CD4-positive, CD25-positive, alpha-beta regulatory T cell (primary cell): ENCODE results near the gene MYO5B. TPM values are rescaled to one million over a fixed set of nuclear protein-coding genes. Genes with fewer than 3 reads are reported as not detected.

Experiments
- ATAC-seq, 2 donors: fragments of 150-1000 bp; cut with Tn5 transposase; one replicate each; pipeline ENCODE4 v1.10.0; 2021; ENCODE audit warnings: low read depth in 2 of 2, moderate number of reproducible peaks in 2 of 2, moderate library complexity in 1 of 2
- DNase-seq, 3 donors: peaks; one replicate each; pipeline versions ENCODE4 v3.0.0 to v3.0.0-alpha.2; 2012 to 2022; ENCODE audit warnings: mixed read lengths in 1 of 3
- H3K27ac ChIP-seq: one replicate; pipeline ENCODE4 v1.7.0; 2013; ENCODE audit warnings: mild to moderate bottlenecking, low read length; ENCODE audit not compliant: insufficient read depth, poor library complexity, severe bottlenecking
- H3K27me3 ChIP-seq: one replicate; pipeline ENCODE4 v1.7.0; 2013; ENCODE audit warnings: low read length; ENCODE audit not compliant: control insufficient read depth, insufficient read depth
- H3K36me3 ChIP-seq: one replicate; pipeline ENCODE4 v1.7.0; 2013; ENCODE audit warnings: mild to moderate bottlenecking, low read length, moderate library complexity; ENCODE audit not compliant: control insufficient read depth, insufficient read depth
- H3K4me1 ChIP-seq: 2 replicates; pipeline ENCODE4 v1.7.0; 2013; ENCODE audit warnings: mild to moderate bottlenecking, low read length; ENCODE audit not compliant: insufficient read depth, control insufficient read depth, poor library complexity, severe bottlenecking
- H3K4me3 ChIP-seq: one replicate; pipeline ENCODE4 v1.7.0; 2013; ENCODE audit warnings: low read depth, mild to moderate bottlenecking, low read length, moderate library complexity
- H3K9me3 ChIP-seq, 2 experiments: 1 replicate in 1 of 2; 2 replicates in 1 of 2; pipeline ENCODE4 v1.7.0; 2013; ENCODE audit warnings: low read length in 2 of 2, mild to moderate bottlenecking in 1 of 2, moderate library complexity in 1 of 2; ENCODE audit not compliant: control insufficient read depth in 2 of 2
- H3K27ac Mint-ChIP-seq, 3 donors: one replicate each; pipeline ENCODE4 v1.8.0; 2020 to 2022; ENCODE audit warnings: mild to moderate bottlenecking in 3 of 3, mixed read lengths in 3 of 3, moderate library complexity in 2 of 3
- H3K27me3 Mint-ChIP-seq: one replicate; pipeline ENCODE4 v1.8.0; 2022; ENCODE audit warnings: mild to moderate bottlenecking, mixed read lengths
- H3K36me3 Mint-ChIP-seq: one replicate; pipeline ENCODE4 v1.8.0; 2020; ENCODE audit warnings: mixed read lengths
- H3K4me1 Mint-ChIP-seq, 4 donors: one replicate each; pipeline ENCODE4 v1.8.0; 2020 to 2022; ENCODE audit warnings: mixed read lengths in 4 of 4, mild to moderate bottlenecking in 1 of 4
- H3K4me3 Mint-ChIP-seq, 4 donors: one replicate each; pipeline ENCODE4 v1.8.0; 2020 to 2022; ENCODE audit warnings: mild to moderate bottlenecking in 4 of 4, mixed read lengths in 4 of 4, moderate library complexity in 3 of 4
- H3K9me3 Mint-ChIP-seq, 7 donors: one replicate each; pipeline ENCODE4 v1.8.0; 2020 to 2022; ENCODE audit warnings: mixed read lengths in 7 of 7, mild to moderate bottlenecking in 3 of 7, moderate library complexity in 2 of 7
- polyA plus RNA-seq, 4 donors: library from polyadenylated mRNA; unstranded; fragments of 300-500 nt; fragmentation: Illumina TruSeq; gene quantifications; one replicate each; pipeline ENCODE4 v1.2.3, GENCODE V29; 2021
- total RNA-seq: library from RNA; stranded (reverse); gene quantifications from one replicate; pipeline ENCODE4 v1.2.3, GENCODE V29; 2022

The MYO5B gene
- total and polyA plus RNA-seq, 5 donors from 2014 or later = 0.02 to 0.03 TPM; not detected in 3

DNA sequence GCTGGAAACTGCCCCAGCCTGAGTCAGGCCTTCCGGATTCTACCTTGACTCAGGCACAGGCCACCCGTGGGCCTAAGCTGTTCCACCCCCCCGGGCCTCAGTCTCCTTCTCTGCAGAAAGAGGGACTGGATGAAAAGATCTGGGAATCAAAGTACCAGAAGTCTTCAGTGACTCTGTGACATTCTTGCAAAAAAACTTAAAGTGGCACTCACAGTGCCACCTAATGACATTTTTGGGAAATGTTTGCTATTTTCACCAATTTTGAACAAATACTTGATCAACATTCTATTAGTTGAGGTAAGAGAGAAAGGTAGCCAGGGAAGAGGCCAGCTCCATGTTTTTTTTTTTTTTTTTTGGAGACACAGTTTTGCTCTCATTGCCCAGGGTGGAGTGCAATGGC lies 333.3 kb downstream of the MYO5B start:
- Mint-ChIP-seq H3K4me1 (no peaks in the 10 kb centered on the region), H3K4me3 (no peak overlapping the region), H3K27me3 (no peaks in the 10 kb centered on the region), H3K9me3 (no peaks in the 10 kb centered on the region), H3K36me3 (no peaks in the 10 kb centered on the region), H3K27ac (no peak overlapping the region)
- no peaks in the 10 kb centered on the region for H3K9me3 ChIP-seq
- no peak overlapping the region for H3K27ac ChIP-seq
- no peak overlapping the region for H3K4me3 ChIP-seq
- DNase-seq (peak in 2 of 3 donors; percentile 29 to 50), ATAC-seq (no peak)
- no peaks in the 10 kb centered on the region for H3K36me3 ChIP-seq
- H3K27me3 ChIP-seq = no peaks in the 10 kb centered on the region
- no peaks in the 10 kb centered on the region for H3K4me1 ChIP-seq

DNA sequence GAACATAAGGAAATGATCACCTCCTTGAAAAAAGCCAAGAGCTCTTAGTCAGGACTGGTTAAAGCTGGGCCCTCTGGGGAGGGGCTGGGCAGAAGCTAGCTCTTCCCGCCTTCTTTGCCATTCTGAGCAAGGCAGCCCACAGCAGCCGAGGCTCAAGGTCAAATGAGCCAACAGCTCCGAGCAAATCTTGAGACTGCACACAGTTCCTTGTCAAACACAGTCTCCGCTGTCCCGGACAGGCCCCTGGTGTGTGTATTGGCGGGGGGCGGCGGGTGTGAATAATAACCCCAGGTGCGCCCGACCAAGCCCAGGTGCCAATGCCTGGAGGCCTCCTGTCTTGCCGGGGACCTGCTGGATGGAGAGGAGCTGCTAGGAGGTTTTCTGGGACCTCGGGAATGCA lies 335.2 kb downstream of the MYO5B start:
- Mint-ChIP-seq H3K9me3 (no peaks in the 10 kb centered on the region), H3K27me3 (no peaks in the 10 kb centered on the region), H3K4me1 (no peaks in the 10 kb centered on the region), H3K36me3 (no peaks in the 10 kb centered on the region), H3K27ac (no peak overlapping the region), H3K4me3 (no peak overlapping the region)
- Histone ChIP-seq H3K4me1 (no peaks in the 10 kb centered on the region), H3K9me3 (no peaks in the 10 kb centered on the region), H3K36me3 (no peaks in the 10 kb centered on the region), H3K27me3 (no peaks in the 10 kb centered on the region), H3K27ac (no peak overlapping the region), H3K4me3 (no peak overlapping the region)
- ATAC-seq (no peak), DNase-seq (no peak)

DNA sequence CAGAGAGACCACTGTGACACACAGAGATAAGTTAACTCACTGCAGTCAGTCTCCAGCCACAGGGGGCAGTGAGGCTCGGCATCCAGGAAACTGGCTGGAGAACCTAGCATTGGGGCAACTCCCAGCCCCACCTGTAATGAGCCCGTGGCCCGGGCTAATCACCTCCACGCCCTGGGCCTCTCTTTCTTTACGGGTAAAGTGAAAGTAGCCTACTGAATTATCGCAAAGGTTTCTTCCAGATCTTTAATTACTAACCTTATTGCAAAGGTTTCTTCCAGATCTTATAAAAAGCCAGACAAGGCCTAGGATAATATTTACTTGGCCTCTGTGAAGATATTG lies 336.0 kb downstream of the MYO5B start:
- Mint-ChIP-seq H3K4me3 (no peak overlapping the region), H3K36me3 (no peaks in the 10 kb centered on the region), H3K4me1 (no peaks in the 10 kb centered on the region), H3K9me3 (no peaks in the 10 kb centered on the region), H3K27me3 (no peaks in the 10 kb centered on the region), H3K27ac (no peak overlapping the region)
- Histone ChIP-seq H3K27me3 (no peaks in the 10 kb centered on the region), H3K9me3 (no peaks in the 10 kb centered on the region), H3K36me3 (no peaks in the 10 kb centered on the region), H3K4me3 (no peak overlapping the region), H3K4me1 (no peaks in the 10 kb centered on the region), H3K27ac (no peak overlapping the region)
- no peak for ATAC-seq
- DNase-seq = no peak

DNA sequence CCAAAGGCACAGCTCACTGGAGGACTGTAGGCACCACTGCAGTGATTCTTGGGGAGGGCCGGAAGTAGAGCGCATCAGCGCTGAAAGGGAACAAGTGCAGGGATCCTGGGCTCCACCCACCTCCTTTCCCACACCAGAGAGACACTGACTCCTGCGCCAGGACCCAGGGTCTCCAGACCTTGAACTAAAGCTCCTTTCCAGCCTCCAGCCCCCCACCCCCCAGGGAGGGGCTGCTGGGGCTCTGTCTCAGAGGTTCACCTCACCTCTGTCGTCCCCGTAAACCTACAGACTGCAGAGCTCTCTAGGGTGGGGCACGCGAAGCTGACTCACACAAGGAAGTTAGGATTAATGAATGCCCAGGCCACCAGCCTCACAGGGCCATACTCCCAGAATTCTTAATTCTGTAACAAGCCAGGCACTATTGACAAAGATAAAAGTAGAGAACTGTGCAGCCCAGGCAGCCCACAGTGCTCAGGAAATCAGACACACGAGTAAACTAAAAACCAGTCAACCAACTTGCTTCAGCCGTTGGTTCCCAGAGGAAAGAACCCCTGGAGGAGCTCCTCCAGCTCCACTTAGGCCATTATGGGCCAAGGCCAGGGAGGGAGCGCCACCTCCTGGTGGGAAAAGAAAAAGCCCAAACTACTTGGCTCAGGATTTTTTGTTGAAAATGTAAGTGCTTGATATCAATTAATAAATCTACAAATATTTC lies 336.5 kb downstream of the MYO5B start:
- Histone ChIP-seq H3K4me1 (no peaks in the 10 kb centered on the region), H3K9me3 (no peaks in the 10 kb centered on the region), H3K27ac (no peak overlapping the region), H3K36me3 (no peaks in the 10 kb centered on the region), H3K4me3 (no peak overlapping the region), H3K27me3 (no peaks in the 10 kb centered on the region)
- Mint-ChIP-seq H3K27me3 (no peaks in the 10 kb centered on the region), H3K4me3 (no peak overlapping the region), H3K9me3 (no peaks in the 10 kb centered on the region), H3K27ac (no peak overlapping the region), H3K36me3 (no peaks in the 10 kb centered on the region), H3K4me1 (no peaks in the 10 kb centered on the region)
- peak; percentile 22 to 65 (median 46) for DNase-seq
- ATAC-seq = no peak

DNA sequence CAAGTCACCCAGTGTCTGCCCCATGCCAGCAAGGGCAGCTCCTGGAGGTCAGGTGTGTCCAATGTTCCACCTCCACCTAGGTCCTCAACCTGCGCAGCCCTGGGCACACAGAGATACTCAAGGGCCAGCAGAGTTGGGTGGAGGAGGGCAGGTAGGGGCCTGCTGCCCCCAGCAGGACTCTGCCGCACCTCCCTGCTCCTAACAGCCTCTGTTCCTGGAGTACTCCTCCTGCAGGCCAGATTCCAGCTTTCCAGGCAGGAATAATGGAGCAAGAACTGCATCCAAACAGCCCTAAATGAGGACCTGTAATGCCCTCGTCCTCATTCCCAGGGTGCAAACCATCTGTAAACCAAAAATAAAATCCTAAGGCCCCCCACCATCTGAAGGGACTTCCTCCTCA lies 337.2 kb downstream of the MYO5B start:
- H3K4me1 Mint-ChIP-seq = no peaks in the 10 kb centered on the region
- Histone ChIP-seq H3K27me3 (no peaks in the 10 kb centered on the region), H3K4me1 (no peaks in the 10 kb centered on the region), H3K27ac (no peak overlapping the region), H3K36me3 (no peaks in the 10 kb centered on the region), H3K9me3 (no peaks in the 10 kb centered on the region), H3K4me3 (no peak overlapping the region)
- no peaks in the 10 kb centered on the region for H3K9me3 Mint-ChIP-seq
- no peak overlapping the region for H3K4me3 Mint-ChIP-seq
- no peaks in the 10 kb centered on the region for H3K27me3 Mint-ChIP-seq
- no peak overlapping the region for H3K27ac Mint-ChIP-seq
- ATAC-seq = no peak
- H3K36me3 Mint-ChIP-seq = no peaks in the 10 kb centered on the region
- DNase-seq = no peak

DNA sequence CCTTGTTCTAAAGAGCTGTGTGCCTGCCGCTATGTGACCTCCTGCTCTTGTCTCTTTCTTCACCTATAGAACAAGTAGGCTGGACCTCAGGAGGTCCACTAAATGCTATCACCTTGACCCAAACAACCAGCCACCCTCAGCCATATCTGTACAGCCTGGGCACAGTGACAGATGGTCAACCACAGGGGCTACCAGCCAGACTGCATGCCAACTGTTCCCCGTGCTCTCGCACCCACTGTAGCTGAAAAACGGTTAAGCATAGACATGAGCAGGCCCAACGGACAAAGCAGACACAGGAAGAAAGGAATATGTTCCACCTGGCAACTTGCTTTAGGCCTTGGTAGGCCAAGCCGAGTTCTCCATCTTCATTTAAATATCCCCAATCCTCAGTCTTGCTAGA lies 338.5 kb downstream of the MYO5B start:
- H3K36me3 Mint-ChIP-seq = no peaks in the 10 kb centered on the region

DNA sequence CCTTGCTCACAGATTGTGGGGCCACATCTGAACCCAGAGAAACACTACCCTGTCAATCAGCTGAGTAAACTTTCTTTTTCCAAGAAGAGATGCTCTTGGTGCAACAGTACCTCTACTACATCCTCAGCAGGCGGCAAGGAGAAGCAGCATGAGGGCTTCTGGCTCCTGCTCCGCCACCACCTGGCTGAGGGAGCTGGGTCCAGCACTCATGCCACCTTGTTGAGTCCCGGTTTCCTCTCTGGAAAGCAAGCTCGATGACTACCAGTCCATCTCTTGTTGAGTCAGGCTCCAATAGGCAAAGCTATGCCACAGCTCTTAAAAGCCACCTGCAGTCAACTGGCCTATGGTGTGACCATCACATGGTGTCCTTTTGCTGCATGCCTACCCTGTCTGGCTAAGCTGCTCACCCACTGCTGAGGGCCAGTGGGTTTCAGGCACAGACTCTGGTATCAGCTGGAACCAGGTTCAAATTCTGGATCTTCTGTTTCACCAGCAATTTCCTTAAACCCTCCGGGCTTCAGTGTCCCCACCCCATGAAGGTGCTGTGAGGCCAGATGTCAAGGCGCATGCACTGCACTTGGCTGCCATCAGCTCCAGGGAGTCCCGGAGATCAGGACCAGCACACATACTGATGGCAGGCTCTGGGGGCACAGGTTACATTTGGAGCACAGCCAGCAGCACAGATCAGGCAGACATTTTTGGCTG lies 339.1 kb downstream of the MYO5B start:
- Histone ChIP-seq H3K9me3 (no peaks in the 10 kb centered on the region), H3K36me3 (no peaks in the 10 kb centered on the region), H3K27me3 (no peaks in the 10 kb centered on the region), H3K4me1 (no peaks in the 10 kb centered on the region), H3K27ac (no peak overlapping the region), H3K4me3 (no peak overlapping the region)
- Mint-ChIP-seq H3K4me1 (no peaks in the 10 kb centered on the region), H3K9me3 (no peaks in the 10 kb centered on the region), H3K27me3 (peaks cover under 1% of the 10 kb centered on the region), H3K36me3 (no peaks in the 10 kb centered on the region), H3K27ac (peak overlapping the region in 1 of 3 donors; percentile 79), H3K4me3 (no peak overlapping the region)
- ATAC-seq (no peak), DNase-seq (no peak)

More for the DNA sequence above, 338.5 kb downstream of the MYO5B start:
- no peaks in the 10 kb centered on the region for H3K27me3 ChIP-seq
- no peak overlapping the region for H3K4me3 ChIP-seq
- H3K27ac ChIP-seq = no peak overlapping the region
- Mint-ChIP-seq H3K27me3 (no peaks in the 10 kb centered on the region), H3K27ac (peak overlapping the region in 2 of 3 donors; percentile 21 to 79), H3K4me1 (no peaks in the 10 kb centered on the region), H3K9me3 (no peaks in the 10 kb centered on the region), H3K4me3 (no peak overlapping the region)
- no peaks in the 10 kb centered on the region for H3K4me1 ChIP-seq
- DNase-seq (no peak), ATAC-seq (no peak)
- H3K9me3 ChIP-seq = no peaks in the 10 kb centered on the region
- H3K36me3 ChIP-seq = no peaks in the 10 kb centered on the region

DNA sequence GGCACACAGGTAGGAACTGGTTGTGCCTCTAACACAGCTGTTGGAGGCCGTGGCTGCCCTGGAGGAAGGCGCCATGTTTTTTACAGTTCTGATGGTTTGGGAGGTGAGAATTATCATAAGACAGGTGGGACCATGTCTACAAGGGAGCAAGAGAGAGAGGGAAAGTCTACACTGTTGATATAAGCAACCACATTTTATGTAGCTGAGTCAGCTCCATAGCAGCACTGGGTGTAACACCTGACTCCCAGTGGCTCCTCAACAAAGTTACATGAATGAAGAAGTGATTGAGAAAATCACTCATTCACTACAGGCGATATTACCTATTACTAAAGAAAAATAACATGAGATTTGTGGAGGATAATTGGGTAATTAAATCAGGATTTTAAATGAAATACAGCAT lies 340.3 kb downstream of the MYO5B start:
- no peaks in the 10 kb centered on the region for H3K4me1 Mint-ChIP-seq
- Histone ChIP-seq H3K27me3 (no peaks in the 10 kb centered on the region), H3K9me3 (no peaks in the 10 kb centered on the region), H3K36me3 (no peaks in the 10 kb centered on the region), H3K4me1 (no peaks in the 10 kb centered on the region), H3K4me3 (no peak overlapping the region), H3K27ac (no peak overlapping the region)
- ATAC-seq (no peak), DNase-seq (no peak)
- H3K4me3 Mint-ChIP-seq = no peak overlapping the region
- H3K9me3 Mint-ChIP-seq = no peaks in the 10 kb centered on the region
- H3K36me3 Mint-ChIP-seq = no peaks in the 10 kb centered on the region
- H3K27ac Mint-ChIP-seq = no peak overlapping the region
- H3K27me3 Mint-ChIP-seq = peaks cover 7% of the 10 kb centered on the region
